Activated naive CD8-positive, alpha-beta T cell treated with anti-CD3 and anti-CD28 coated beads, Interleukin-2, amount 10 ng/mL, durations not matched to agents 7 days and 5 days (primary cell): Measurements from ENCODE around the gene BRD7. TPM values are rescaled to one million over a fixed set of nuclear protein-coding genes. Genes with fewer than 3 reads are reported as not detected.
A peak's percentile ranks its signal among the peaks of the same experiment; 100 is the strongest.
"Not testable (repeated sequence)": the region's sequence is repeated elsewhere in the genome, so short reads cannot be mapped to it uniquely, and the experiment has no call there.

Experiments
- ATAC-seq: fragments of 150-1000 bp; cut with Tn5 transposase; one replicate; pipeline ENCODE4 v1.10.0; 2021; ENCODE audit warnings: low read depth, moderate library complexity
- POLR2A ChIA-PET: fragments of 350-600 bp; sonication (Branson Sonifier 250); formaldehyde crosslinking; loops from one replicate; lab custom pipeline; 2021; ENCODE audit warnings: antibody characterized with exemption; lab: Charles Lee
- DNase-seq: peaks from one replicate; pipeline ENCODE4 v3.0.0; 2021
- H3K27ac Mint-ChIP-seq: one replicate; pipeline ENCODE4 v1.8.0; 2022; ENCODE audit warnings: mild to moderate bottlenecking, mixed read lengths
- H3K27me3 Mint-ChIP-seq: one replicate; pipeline ENCODE4 v1.8.0; 2022; ENCODE audit warnings: mild to moderate bottlenecking, moderate library complexity, mixed read lengths
- H3K36me3 Mint-ChIP-seq: one replicate; pipeline ENCODE4 v1.8.0; 2021; ENCODE audit warnings: mild to moderate bottlenecking, mixed read lengths
- H3K4me1 Mint-ChIP-seq: one replicate; pipeline ENCODE4 v1.8.0; 2021; ENCODE audit warnings: mixed read lengths
- H3K4me3 Mint-ChIP-seq: one replicate; pipeline ENCODE4 v1.8.0; 2022; ENCODE audit warnings: mild to moderate bottlenecking, moderate library complexity, mixed read lengths
- H3K9me3 Mint-ChIP-seq: one replicate; pipeline ENCODE4 v1.8.0; 2021; ENCODE audit warnings: mixed read lengths
- total RNA-seq, 2 experiments: library from RNA; stranded (reverse); gene quantifications; one replicate each; pipeline ENCODE4 v1.2.3, GENCODE V29; 2021

The BRD7 gene
- total RNA-seq, 2 experiments from 2014 or later: 81.4 to 84.3 TPM

- ATAC-seq (no peak), DNase-seq (no peak)
- no peaks in the 10 kb centered on the region for H3K9me3 Mint-ChIP-seq
- H3K36me3 Mint-ChIP-seq: peaks cover 27% of the 10 kb centered on the region
- H3K27ac Mint-ChIP-seq: no peak overlapping the region
- POLR2A ChIA-PET: interaction anchor here (0.6 kb wide), 1 partner anchor 8 kb away, joined by 4 read pairs; no protein-coding TSS in a partner anchor
- H3K4me1 Mint-ChIP-seq: peaks cover 22% of the 10 kb centered on the region
- H3K27me3 Mint-ChIP-seq: no peaks in the 10 kb centered on the region
- no peak overlapping the region for H3K4me3 Mint-ChIP-seq
Measured at GRCh38 chr16:50360779-50361178, 8.0 kb downstream of the BRD7 start.

- Mint-ChIP-seq H3K4me1 (peaks cover 18% of the 10 kb centered on the region), H3K36me3 (peaks cover 29% of the 10 kb centered on the region), H3K4me3 (no peak overlapping the region), H3K27ac (no peak overlapping the region), H3K27me3 (no peaks in the 10 kb centered on the region), H3K9me3 (no peaks in the 10 kb centered on the region)
- ATAC-seq (no peak), DNase-seq (no peak)
- POLR2A ChIA-PET: no interaction called here
Measured at GRCh38 chr16:50360033-50360778, 8.6 kb downstream of the BRD7 start.

- no peak for ATAC-seq
- POLR2A ChIA-PET: interaction anchor here (0.7 kb wide), 1 partner anchor 308 kb away, joined by 3 read pairs; no protein-coding TSS in a partner anchor
- H3K9me3 Mint-ChIP-seq: no peaks in the 10 kb centered on the region
- no peaks in the 10 kb centered on the region for H3K27me3 Mint-ChIP-seq
- peaks cover 19% of the 10 kb centered on the region for H3K4me1 Mint-ChIP-seq
- H3K27ac Mint-ChIP-seq: peak overlapping the region; percentile 6
- DNase-seq: no peak
- H3K36me3 Mint-ChIP-seq: peaks cover 31% of the 10 kb centered on the region
- H3K4me3 Mint-ChIP-seq: no peak overlapping the region
Measured at GRCh38 chr16:50359626-50360025, 9.2 kb downstream of the BRD7 start.

GRCh38 chr16:50354629-50355456 is 13.9 kb downstream of the BRD7 start:
- Mint-ChIP-seq H3K36me3 (peaks cover 29% of the 10 kb centered on the region), H3K4me1 (peaks cover 8% of the 10 kb centered on the region), H3K9me3 (no peaks in the 10 kb centered on the region), H3K27me3 (no peaks in the 10 kb centered on the region), H3K4me3 (no peak overlapping the region), H3K27ac (no peak overlapping the region)
- ATAC-seq (no peak), DNase-seq (no peak)
- POLR2A ChIA-PET: interaction anchor here (1.0 kb wide), 1 partner anchor 330 kb away, joined by 5 read pairs; the partner anchor contains the start of gene CNEP1R1

GRCh38 chr16:50354082-50354481 is 14.7 kb downstream of the BRD7 start:
- Mint-ChIP-seq H3K4me1 (peaks cover 5% of the 10 kb centered on the region), H3K36me3 (peaks cover 33% of the 10 kb centered on the region), H3K9me3 (peaks cover 2% of the 10 kb centered on the region), H3K27ac (no peak overlapping the region), H3K27me3 (no peaks in the 10 kb centered on the region), H3K4me3 (no peak overlapping the region)
- POLR2A ChIA-PET: no interaction called here
- DNase-seq (no peak), ATAC-seq (no peak)

- Mint-ChIP-seq H3K27me3 (no peaks in the 10 kb centered on the region), H3K36me3 (peaks cover 48% of the 10 kb centered on the region), H3K9me3 (peaks cover 4% of the 10 kb centered on the region), H3K4me3 (no peak overlapping the region), H3K4me1 (peaks cover 5% of the 10 kb centered on the region), H3K27ac (no peak overlapping the region)
- no peak for DNase-seq
- no peak for ATAC-seq
- POLR2A ChIA-PET: interaction anchor here (0.6 kb wide), 1 partner anchor 9 kb away, joined by 4 read pairs; no protein-coding TSS in a partner anchor
Measured at GRCh38 chr16:50351952-50352351, 16.8 kb downstream of the BRD7 start.

GRCh38 chr16:50351116-50351515 is 17.7 kb downstream of the BRD7 start:
- no peak for ATAC-seq
- Mint-ChIP-seq H3K27me3 (no peaks in the 10 kb centered on the region), H3K9me3 (peaks cover 4% of the 10 kb centered on the region), H3K4me3 (no peak overlapping the region), H3K36me3 (peaks cover 54% of the 10 kb centered on the region), H3K4me1 (peaks cover 5% of the 10 kb centered on the region), H3K27ac (no peak overlapping the region)
- no peak for DNase-seq
- POLR2A ChIA-PET: no interaction called here

GRCh38 chr16:50345210-50345609 is 23.6 kb downstream of the BRD7 start:
- DNase-seq, H3K9me3 Mint-ChIP-seq, POLR2A ChIA-PET, H3K4me3 Mint-ChIP-seq, H3K27me3 Mint-ChIP-seq, H3K27ac Mint-ChIP-seq, H3K4me1 Mint-ChIP-seq, ATAC-seq: not testable (repeated sequence)
- peaks cover 61% of the 10 kb centered on the region for H3K36me3 Mint-ChIP-seq

- DNase-seq, H3K9me3 Mint-ChIP-seq, ATAC-seq, H3K4me1 Mint-ChIP-seq, H3K27ac Mint-ChIP-seq, H3K27me3 Mint-ChIP-seq, POLR2A ChIA-PET, H3K4me3 Mint-ChIP-seq: not testable (repeated sequence)
- peaks cover 48% of the 10 kb centered on the region for H3K36me3 Mint-ChIP-seq
Measured at GRCh38 chr16:50343566-50343965, 25.2 kb downstream of the BRD7 start.

GRCh38 chr16:50340578-50340977 is 28.2 kb downstream of the BRD7 start:
- ATAC-seq (no peak), DNase-seq (no peak)
- Mint-ChIP-seq H3K36me3 (peaks cover 30% of the 10 kb centered on the region), H3K9me3 (no peaks in the 10 kb centered on the region), H3K4me1 (peaks cover 14% of the 10 kb centered on the region), H3K27ac (no peak overlapping the region), H3K4me3 (no peak overlapping the region), H3K27me3 (no peaks in the 10 kb centered on the region)
- POLR2A ChIA-PET: no interaction called here

- no peak overlapping the region for H3K4me3 Mint-ChIP-seq
- peaks cover 18% of the 10 kb centered on the region for H3K36me3 Mint-ChIP-seq
- H3K4me1 Mint-ChIP-seq: peaks cover 15% of the 10 kb centered on the region
- no peaks in the 10 kb centered on the region for H3K9me3 Mint-ChIP-seq
- no peak for ATAC-seq
- H3K27ac Mint-ChIP-seq: peak overlapping the region; percentile 2
- DNase-seq: no peak
- POLR2A ChIA-PET: no interaction called here
- no peaks in the 10 kb centered on the region for H3K27me3 Mint-ChIP-seq
Measured at GRCh38 chr16:50338371-50339231, 30.2 kb downstream of the BRD7 start.

GRCh38 chr16:50336884-50337283 is 31.9 kb downstream of the BRD7 start:
- Mint-ChIP-seq H3K27me3 (no peaks in the 10 kb centered on the region), H3K36me3 (peaks cover 20% of the 10 kb centered on the region), H3K4me1 (peaks cover 18% of the 10 kb centered on the region), H3K9me3 (peaks cover 2% of the 10 kb centered on the region), H3K27ac (no peak overlapping the region), H3K4me3 (no peak overlapping the region)
- DNase-seq: no peak
- ATAC-seq: no peak
- POLR2A ChIA-PET: no interaction called here
